Astrocyte of the spinal cord (primary cell): Measurements from ENCODE around the gene FRMD5.

Experiments used
- DNase-seq: peaks from one replicate; pipeline ENCODE4 v3.0.0; 2011; ENCODE audit warnings: low read depth, low spot score
- H3K4me3 ChIP-seq: 2 replicates; pipeline ENCODE4 v1.5.1; 2011; ENCODE audit warnings: low read depth, mild to moderate bottlenecking, low read length, moderate library complexity
- in situ Hi-C: cut with HindIII; loops from 2 replicates; pipeline ENCODE4 v1.10.0; 2017; ENCODE audit warnings: low sequenced_read_pairs
- TF ChIP-seq, protein P1 (sequence below): IDR thresholded peaks from 2 replicates; pipeline ENCODE4 v1.5.1; 2012; ENCODE audit warnings: low read depth, mild to moderate bottlenecking, low read length, inconsistent platforms

The FRMD5 gene

DNA sequence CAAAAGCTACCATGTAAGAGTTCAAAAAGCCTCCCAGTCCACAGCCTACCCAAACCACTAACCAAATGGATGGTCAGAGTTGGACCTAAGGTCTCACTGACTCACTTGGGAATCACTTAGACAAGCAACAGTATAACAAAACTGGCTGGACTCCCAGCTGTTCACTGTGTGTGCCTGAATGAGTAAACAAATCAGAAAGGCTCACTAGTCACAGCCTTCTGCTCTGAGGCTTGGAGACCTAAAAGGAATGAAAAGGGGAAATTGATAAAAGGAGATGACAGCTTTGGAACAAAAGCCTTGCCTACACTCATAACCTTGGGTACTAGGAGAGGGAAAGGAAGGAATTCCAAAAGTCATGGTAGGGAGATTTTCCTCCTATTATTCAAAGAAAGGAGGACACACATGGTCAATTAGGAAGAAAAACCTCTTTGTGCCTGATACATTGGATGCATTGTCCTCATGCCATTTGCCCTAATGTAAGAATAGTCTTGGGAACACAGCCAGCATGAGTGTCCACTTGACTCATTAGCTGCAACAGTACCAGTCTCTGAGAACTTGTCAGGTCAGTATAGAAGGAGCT lies 92.3 kb downstream of the FRMD5 start:
- TF ChIP-seq, protein P1, sequence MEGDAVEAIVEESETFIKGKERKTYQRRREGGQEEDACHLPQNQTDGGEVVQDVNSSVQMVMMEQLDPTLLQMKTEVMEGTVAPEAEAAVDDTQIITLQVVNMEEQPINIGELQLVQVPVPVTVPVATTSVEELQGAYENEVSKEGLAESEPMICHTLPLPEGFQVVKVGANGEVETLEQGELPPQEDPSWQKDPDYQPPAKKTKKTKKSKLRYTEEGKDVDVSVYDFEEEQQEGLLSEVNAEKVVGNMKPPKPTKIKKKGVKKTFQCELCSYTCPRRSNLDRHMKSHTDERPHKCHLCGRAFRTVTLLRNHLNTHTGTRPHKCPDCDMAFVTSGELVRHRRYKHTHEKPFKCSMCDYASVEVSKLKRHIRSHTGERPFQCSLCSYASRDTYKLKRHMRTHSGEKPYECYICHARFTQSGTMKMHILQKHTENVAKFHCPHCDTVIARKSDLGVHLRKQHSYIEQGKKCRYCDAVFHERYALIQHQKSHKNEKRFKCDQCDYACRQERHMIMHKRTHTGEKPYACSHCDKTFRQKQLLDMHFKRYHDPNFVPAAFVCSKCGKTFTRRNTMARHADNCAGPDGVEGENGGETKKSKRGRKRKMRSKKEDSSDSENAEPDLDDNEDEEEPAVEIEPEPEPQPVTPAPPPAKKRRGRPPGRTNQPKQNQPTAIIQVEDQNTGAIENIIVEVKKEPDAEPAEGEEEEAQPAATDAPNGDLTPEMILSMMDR = no peak
- in situ Hi-C loops = no loop called here
- peak; percentile 99 for DNase-seq
- H3K4me3 ChIP-seq = no peak overlapping the region

DNA sequence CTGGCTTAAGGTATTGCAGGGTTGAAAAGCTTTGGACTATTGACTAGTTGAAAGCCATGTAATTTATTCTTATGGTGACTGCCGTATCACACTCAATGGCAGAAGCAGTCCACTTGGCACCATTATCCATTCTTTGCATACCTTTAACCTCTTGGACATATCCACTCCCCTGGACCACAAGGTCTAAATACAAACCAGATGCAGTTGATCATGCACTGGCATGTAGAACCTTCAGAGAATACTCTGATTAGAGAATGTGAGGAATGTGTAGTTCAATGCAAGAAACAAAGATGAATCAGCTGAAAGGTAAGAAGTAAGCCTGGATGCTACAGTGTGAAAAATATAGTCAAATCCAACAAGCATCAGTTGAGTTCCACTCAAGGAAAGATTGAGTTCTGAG lies 93.1 kb downstream of the FRMD5 start:
- in situ Hi-C loops = no loop called here
- no peak overlapping the region for H3K4me3 ChIP-seq
- TF ChIP-seq, protein P1 = no peak
- peak; percentile 82 for DNase-seq

DNA sequence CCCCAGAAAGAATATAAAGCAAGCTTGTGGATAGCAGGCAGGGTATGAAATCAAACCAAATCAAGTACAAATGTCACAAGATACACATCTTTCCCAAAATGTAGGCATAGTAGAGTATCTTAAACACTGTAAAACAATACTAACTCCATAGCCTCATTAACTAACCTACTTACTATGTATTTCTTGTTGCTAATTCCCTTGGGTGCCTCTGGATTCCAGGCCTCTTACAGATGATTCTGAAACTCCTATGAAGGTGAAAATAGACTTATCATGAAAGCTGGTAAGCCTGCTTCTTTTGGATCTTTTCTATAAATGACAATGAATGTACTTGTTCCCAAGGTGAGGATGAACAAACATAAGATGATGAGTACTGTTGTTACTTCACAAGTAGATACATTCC lies 93.8 kb downstream of the FRMD5 start:
- peak; percentile 34 for DNase-seq
- no peak overlapping the region for H3K4me3 ChIP-seq
- TF ChIP-seq, protein P1 = no peak
- in situ Hi-C loops = no loop called here

DNA sequence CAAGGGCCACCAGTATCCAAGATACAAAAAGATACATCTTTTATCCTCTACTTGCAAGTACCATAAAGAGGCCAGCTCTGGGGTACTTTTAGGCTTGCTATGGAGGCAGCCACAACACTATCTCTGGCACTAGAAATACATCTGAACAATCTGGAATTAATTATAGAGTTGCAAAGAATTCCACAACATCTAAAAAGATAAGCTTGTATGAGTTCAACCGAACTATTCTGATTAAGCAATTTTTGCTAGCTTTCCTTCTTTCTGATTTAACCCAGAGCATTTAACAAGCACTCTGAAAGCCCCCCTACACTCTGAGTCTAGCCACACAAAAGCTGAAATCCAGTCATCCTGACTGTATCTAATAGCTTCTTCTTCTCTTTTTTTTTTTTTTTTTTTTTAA lies 95.4 kb downstream of the FRMD5 start:
- no peak overlapping the region for H3K4me3 ChIP-seq
- DNase-seq = no peak
- TF ChIP-seq, protein P1 = no peak
- in situ Hi-C loops = no loop called here

DNA sequence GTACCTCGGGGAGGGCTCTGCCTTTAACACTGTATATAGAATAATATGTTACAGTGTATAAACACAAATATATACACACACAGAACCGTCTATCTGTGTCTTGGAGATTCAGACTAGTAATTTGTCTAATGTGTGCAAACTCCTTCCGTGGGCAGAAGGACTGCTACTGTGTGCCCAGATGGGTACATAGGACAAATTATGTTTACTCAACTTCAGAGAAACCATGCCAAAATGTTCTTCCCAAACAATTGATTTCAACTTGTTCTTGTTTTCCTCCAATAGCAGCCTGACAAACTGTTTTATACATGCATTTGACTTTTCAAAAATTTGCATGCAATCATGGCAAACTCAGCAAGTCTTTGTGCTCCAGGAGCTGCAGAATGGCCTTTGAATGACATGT lies 97.5 kb downstream of the FRMD5 start:
- DNase-seq = no peak
- in situ Hi-C loops = no loop called here
- no peak overlapping the region for H3K4me3 ChIP-seq
- TF ChIP-seq, protein P1 = no peak

DNA sequence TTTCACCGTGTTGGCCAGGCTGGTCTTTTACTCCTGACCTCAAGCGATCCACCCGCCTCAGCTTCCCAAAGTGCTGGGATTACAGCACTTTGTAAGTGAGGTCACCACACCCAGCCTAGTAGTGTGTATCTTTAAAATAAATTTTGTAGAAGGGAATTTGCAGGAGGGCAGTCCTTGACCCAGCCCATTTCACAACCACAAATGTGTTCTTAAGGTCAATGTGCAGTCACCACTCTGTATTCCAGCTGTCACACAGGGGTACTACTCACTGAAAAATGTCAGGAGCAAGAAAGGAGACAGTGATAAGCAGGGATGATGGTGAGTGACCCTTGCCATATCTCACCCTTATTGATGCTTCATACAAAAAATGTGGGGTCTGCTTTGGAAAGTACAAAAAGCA lies 98.5 kb downstream of the FRMD5 start:
- in situ Hi-C loops = no loop called here
- no peak overlapping the region for H3K4me3 ChIP-seq
- no peak for DNase-seq
- TF ChIP-seq, protein P1 = no peak

DNA sequence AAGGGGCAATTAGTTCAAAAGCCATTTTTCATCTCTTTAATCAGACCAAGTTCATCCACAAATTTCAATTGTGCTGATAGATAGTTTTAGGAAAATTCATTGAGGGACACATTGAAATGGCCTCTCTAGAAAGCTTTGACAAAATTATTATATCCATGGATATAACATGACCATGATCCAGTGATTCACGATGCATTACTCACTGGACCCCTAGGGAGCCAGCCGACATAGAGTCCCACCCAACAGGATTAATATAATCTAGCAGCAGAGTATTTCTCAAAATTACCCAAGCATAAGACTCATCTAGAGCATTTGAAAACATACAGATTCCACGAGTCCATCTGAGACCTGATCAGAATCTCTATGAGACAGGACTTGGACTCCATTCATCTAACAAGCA lies 100.3 kb downstream of the FRMD5 start:
- no peak overlapping the region for H3K4me3 ChIP-seq
- in situ Hi-C loops = no loop called here
- TF ChIP-seq, protein P1 = no peak
- peak; percentile 61 for DNase-seq
